C1 segment of cervical spinal cord (tissue), 14 donors: ENCODE results near the gene SLC35F1.

Source experiments
- DNase-seq, 14 donors: peaks; one replicate each; lab custom pipeline; 2025; lab: John Stamatoyannopoulos, UW

SLC35F1 gene

DNA sequence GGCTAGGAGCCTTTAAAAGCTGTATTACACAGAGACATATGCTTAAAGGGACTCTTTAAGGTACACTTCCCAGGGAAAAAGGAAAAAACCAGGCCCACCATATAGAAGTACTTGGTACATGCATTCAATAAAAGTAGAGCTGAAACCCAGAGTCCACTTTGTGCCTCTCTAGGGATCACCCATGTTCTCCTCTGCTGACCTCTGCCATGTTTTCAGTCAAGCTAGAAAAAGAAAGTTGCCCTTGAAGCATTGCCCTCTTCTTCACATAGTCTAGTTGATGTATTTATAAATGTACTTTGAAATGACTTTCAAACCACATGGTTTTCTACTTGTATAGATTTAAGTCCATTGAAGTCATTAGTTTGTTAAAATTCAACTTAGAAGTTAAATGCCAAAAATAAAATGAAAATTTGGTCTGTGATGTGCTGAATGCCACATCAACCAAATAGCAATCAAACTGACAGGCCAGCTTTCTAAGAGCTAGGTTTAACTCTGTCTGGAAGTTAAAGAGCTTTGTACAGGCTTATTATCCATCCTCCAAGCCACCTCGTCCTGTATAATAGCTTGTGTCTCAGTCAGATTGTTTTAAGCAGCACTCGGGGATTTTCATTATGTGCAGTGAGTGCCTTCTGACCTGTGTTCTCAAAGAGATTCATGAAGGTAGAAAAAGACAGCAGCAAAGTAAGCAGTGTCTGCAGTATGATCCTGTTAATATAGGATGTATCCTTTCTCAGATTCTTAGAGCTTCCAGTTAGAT is 402.5 kb downstream of the SLC35F1 start:
- DNase-seq = no peak

DNA sequence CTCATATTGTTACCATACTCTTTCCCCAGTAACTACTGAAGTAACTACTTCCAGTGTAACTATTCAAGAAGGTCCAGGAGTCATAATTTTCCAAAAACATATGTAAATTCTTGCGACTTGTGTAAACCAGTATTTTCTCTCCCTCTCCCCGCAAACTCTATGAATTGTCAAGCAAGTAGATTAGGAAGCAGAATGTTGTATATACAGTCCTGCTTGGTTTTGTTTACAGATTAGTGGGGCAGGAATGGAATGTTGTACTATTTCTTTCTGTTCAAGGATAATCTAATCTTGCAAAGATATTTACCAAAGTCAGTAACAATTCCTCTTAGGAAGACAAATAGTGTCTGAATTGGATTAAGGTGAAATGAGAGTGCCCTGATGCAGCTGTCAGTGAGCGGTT is 406.1 kb downstream of the SLC35F1 start:
- no peak for DNase-seq

DNA sequence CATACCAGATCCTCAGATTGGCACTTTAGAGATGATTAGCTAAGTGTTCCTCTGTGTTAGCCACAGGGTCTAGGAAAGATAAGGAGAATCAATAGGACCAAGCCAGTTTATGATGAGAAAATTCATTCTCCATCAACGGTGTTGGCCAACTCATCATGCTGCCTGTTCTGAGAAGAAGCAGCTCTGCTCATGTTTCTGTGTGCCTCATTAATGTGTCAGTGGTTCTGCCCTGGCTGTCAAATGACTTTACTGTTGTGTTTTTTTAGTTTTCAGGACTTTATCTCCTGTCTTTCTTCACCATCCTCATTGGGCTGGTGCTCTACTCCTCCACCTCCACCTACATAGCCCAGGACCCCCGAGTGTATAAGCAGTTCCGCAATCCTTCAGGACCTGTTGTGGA is 406.7 kb downstream of the SLC35F1 start:
- no peak for DNase-seq

DNA sequence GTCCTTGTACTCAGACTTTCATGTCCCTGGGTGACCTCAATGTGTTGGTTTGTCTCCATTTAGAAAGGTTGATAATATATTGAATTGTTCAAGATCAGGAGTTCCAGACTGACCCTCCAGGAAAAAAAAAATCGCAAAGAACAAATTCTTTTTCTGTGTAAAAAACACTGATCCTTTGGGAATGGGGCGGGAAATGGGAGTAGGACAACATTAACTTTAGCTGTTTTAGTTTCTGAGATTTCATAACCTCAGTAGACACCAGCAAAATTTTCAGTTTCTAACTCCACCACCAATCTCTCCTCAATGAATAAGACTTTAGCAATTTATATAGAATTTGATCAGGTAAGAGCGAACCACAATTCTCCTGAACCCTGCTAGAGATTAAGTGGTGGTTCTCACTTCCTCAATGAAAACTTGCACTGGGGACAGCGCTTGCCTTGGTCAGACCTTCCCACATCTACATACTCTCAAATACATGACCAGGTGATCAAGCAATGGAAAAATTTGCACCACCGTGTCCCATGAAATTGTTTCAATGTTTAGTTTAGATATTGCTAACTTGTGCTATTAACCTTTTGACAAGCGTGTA is 409.8 kb downstream of the SLC35F1 start:
- DNase-seq = no peak

DNA sequence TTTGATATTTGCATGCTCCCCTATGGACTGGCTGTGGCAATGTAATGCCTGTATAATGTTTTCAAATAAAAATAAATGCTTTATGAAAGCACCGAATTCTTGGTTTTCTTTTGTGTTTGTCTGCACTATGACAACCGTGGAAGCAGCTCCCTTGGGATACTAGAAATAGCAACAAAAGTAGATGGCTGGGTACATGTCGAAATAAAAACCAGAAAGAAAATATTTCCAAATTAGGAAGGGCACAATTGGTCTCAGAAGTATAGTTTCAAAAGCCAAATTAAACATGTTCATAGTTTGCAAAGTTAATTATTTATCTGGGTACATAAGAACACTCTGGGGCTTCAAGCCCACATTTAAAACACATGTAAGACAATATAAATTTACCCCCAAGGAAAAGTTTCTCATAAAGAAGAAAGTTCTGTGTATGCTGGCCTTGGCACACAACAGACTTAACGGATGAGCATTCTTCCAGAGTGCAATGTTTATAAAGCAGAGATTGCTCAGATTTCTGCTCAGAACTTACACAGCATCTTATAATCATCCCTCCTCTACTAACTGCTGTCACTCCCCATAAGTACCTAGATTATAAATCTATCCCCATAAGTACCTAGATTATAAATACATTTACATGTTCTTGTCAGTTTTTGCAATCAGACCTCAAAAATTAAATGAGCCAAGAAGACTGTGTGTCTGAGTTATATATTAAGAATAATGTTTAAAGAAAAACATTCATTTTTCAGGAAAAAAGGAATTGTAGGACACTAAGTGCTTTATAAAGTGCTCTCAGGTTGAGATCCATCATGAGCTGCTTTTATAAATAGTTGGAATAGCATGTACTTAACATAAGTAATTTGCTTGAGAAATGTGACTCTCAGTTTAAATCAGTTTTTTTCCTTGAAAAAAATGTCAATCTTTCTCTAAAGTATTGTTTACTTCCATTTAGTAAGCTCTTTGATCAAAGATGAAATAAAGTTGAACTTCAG is 410.8 kb downstream of the SLC35F1 start:
- no peak for DNase-seq

DNA sequence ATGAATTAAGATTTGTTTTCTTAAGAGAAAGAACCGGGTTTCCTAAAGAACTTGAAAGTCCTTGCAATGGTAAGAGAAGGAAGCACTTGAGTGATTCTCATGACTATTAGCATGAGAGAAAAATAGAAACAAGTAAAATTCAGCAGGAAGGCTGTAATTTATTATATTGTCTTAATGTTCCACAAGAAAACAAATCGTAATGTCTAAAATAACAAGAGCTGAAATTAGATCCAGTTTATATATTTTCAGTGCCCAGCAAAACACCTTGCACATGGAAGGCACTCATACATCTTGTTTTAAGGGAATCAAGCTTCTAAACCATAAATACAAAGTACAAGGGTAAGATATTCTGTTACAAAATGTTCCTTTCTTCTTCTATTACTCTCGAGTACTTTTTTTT is 411.6 kb downstream of the SLC35F1 start:
- DNase-seq = no peak

DNA sequence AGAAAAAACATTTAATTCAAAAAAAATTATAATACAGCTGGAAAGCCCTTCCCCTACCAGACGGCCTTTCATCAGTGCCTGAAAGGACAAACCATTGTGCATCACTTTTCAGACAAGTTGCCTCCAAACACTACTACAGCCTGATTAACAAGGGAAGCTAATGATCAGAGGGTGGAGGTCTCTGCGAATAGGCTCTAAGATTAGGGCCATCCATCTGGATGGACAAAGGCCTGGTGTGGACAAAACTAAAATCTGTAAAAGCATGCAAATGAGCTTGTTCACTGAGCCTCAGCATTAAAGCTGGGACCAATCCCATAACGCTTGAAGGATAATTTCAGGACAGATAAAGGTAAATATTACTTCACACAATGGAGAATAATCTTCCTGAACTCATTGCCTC is 412.4 kb downstream of the SLC35F1 start:
- DNase-seq = no peak

DNA sequence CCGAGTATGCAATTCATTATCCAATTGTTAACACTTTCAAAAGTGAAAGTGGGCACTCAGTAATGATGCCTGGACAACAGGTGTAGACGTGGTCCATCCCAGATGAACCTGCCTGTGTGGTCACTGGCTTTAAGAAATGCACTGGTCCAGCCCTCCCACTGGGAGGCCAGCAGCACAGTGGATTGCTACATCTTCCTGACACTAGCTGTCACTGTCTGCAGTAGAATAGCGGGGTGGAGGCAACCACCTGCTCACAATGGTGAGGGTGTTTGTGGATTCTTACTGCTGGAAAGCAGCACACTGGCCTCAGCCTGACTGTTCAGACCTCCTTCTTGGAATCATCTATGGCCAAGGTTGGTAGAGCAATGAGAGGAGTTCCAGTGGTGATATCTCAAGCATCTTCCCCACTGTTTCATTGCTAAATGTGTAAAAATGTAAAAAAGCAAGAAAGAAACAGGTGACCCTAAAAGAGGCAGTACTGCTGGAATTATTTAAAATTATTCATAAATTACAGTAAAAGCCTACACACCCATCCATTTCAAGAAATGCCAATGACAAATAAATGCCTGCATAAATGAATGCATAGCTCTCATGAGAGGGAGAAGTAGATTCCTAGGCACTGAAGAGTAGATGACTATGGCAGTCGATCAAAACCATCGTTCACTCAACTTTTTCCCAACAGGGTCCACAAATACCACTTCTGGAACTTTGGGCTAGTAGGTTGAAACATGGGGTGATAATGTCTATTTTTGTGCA is 413.0 kb downstream of the SLC35F1 start:
- DNase-seq = no peak

DNA sequence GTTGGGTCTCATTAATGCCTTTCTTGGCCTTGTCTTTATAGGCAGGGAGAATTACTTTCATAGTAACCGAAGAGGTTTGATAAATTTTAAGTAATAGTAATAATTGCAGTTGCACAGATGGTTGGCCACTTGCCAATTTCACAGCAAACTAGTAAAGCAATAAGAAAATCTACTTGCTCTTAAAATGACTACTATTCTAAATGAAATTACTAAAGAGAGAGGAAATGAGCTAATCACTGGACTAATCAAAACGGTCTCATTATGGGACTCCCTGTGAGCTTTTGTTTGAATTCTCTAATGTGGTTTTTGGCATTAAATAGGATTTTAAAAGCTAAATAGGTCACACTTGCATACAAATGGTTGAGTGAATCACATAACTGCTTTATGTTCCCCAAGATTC is 413.6 kb downstream of the SLC35F1 start:
- no peak for DNase-seq

DNA sequence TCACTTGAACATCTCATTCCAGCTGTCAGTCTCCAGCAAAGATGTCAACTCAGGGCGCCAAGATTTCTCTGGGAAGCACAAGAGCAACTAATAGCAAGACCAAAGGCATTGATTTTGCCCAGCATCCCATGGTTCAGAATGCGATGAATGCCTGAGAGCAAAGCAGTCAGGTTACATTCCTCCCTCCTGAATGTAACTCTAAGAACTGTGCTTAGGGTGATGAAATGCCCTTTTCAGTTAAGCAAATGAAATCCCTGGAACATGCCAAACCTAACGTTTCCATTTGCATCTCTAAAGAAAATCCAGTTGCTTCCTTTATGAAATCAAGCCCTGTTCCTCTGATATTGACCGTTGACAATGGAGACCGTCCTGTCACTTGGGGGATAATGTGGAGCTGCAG is 417.1 kb downstream of the SLC35F1 start:
- no peak for DNase-seq

DNA sequence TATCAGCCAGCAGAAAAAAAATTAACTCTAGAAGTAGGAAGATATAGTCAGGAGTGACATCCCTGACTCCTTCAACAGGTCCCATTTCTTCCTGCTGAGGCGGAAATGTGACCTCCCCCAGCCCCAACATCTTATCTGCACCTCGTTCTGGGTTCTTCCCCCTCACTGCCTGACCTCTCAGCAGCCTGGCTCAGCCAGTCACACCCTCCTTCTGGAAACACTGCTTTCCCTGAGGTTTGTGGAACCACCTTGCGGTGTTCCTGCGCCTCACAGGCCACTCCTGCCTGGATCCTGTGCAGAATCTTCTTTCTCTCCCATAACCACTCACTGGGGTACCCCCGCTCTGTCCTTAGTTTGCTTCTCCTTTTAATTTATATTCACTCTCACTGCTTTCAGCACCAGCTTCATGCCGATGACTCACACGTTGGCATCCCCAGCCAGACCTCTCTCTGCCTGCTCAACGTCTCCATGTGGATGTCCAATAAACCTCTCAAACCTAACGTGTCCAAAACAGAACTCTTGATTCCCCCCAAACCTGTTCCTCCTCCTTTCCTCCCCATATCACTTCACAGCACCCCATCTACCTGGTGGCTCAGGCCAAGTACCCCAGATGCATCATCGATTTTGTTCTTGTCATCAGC is 418.3 kb downstream of the SLC35F1 start:
- DNase-seq = no peak

DNA sequence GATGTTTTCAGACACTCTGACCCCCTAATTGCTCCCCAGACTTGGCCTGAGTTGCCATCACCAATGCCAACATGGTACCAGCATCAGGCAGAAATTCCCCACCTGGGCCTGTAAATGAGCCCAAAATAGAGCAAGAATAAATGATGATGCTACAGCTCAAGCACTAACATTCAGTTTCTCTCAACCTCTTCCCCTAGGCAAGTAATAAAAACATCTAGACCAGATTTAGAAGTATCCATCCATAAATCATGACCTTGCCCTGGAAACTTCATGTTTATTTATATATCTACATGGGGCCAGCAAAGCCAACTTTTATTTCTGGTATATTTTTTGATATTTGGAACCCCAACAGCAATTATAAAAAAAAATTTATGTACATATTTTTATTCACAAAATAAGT is 419.6 kb downstream of the SLC35F1 start:
- no peak for DNase-seq

DNA sequence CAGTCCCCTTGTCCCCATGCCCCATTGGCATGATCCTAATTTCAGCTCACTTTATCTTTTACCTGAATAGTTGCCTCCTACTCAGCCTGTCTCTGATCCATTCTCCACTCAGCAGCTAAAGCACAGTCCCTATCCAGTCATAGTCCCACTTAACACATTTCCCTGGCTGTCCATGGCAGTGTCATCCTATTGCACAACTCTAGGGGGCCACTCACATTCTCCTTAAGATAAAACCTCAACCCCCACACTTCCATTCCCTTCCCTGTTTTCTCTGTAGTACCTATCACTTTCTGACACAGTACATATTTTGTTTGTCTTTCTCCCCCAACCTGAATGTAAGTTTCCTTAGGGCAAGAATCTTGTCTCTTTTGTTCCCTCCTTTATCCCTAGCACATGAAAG is 420.2 kb downstream of the SLC35F1 start:
- no peak for DNase-seq

DNA sequence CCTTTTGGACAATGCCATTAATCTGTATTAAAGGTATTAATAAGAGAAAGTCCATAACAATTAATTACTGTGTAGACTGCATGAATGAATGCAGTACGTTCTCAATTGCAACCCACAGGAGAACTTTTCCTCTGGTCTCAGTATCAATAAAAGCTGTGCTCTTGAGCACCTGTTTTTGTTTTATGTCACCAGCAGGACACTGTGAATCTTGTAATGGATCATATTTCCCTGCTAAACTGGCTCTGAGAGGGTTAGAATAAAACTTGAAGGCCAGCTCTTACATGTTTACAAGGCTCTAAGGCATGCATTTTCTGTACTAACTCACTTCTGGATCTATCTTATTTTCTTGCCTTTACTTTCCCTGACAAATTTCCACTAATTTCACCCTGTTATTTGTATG is 426.7 kb downstream of the SLC35F1 start:
- no peak for DNase-seq

DNA sequence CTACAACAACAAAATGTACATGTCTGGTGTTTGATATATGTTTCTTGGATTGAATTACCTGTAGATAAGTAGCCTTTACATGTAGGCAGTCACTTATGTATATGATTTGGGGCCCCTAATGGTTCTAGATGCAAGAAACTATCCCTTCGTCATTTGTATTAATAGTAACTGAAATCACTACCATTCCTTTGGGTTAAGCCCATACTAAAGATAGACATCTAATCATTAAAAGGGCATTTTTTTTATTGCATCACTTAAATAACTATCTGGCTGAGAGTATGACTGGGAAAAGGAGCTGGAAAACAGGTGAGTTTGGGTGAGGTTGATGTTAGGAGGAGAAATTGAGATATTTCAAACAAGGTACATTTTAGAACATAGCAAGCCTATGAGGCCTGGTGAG is 427.6 kb downstream of the SLC35F1 start:
- DNase-seq = no peak

DNA sequence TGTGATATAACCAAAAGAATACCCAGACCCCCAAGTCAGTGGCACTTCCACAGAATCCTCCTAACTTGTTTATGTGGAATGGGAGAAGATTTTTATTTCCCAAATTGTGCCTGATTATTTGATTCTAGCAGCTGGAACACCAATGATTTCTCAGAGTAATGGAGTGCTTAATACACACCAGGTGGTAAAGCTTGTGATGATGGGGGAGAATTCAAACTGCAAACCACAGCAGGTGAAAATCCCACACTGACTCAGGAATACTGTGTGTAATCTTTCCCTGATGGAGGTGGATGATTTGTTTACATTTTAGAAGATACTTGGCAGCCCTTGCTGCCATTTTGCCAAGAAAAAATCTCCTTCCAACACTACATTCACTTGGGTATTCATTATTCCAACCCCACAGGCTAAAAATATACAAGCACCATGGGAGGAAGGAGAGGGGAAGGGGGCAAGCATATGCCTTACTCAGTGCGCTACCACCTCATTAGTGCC is 428.3 kb downstream of the SLC35F1 start:
- no peak for DNase-seq

DNA sequence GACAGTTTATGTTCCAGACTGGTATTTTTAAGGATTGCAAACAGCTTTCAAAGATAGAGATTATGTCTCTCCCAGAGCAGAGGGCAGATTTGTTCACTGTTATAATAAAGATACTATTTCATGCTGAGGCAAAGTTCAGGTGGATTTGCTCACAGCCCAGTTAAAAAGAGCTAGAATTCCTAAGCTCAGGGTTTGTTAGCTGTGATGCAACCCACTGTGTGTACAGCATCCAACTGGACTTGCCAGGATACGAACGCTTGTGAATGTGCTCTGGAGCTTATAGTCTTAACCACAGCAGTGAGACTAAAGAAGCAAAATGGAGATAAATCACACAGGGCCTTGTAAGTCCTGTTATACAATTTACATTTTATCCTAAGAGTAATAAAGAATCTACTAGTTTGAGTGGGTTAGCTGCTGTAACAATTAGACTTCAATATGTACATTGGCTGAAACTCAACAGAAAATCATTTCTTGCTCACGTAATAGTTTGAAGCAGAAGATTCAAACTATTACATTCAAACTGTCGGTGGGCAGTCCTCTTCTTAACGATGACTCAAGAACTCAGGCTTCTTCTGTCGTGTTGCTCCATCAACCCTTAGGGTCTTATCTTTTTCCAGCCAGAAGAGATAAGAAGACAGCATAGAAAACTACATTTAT is 437.1 kb downstream of the SLC35F1 start:
- DNase-seq = no peak

DNA sequence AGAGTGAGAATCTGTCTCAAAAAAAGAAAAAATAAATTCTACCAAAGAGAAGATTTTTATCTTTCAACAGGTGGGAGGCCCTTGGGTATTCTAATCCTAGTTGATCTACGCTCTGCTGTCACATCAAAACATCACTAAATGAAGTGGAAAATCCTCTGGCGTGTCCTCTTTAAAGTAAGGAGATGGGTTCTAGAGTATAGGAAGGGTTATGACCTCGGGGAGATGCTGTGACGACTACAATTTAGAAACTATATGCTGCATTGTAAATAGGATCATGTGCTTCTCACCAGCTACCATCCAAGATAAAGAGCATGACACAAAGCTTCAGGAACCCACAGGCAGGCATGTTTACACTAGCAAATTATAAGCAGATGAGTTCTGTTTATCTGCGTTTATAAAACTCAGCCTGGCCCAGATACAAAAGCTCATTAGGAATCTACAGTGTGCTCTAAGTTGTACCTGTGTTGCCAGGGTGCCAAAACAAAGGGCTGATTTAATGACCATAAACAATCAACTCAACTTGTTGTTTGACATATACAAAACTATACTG is 443.9 kb downstream of the SLC35F1 start:
- DNase-seq = no peak

DNA sequence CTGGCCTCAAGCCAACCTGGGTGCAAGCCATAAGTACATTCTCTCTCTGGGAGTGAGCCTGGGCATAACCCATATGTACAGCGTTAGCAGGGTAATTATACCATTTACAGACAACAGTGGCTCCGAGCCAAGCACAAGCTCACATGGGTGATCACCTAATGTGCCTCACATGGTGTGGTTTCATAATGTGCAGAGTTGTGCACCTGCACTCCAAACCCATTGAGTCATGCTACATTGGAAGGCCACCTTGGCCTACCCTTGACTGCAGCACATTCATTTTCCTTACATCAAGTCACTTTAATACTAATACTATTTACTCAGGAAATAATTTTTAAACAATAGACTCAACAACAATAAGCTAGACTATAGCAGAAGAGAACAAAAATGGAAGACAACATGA is 446.5 kb downstream of the SLC35F1 start:
- DNase-seq = no peak

DNA sequence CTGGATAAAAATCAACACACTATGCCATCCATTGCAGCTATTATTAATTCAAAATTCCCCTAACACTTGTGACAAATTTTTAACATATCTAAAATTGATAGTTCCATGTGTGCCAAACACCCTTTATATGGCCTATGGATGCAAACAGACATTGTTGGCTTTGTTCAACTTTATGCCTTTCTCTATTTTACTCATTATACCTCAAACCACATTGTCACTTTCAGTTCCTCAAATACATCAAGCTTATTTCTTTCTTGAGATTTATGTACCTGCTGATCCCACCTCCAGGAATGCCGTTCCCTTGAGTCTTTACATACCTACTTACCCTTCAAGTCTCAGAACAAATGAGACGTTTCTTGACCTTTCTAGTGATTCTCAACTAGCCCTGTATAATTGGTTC is 447.6 kb downstream of the SLC35F1 start:
- no peak for DNase-seq
